Measurements from ENCODE around the gene VIT.

The VIT gene

GRCh38 chr2:36839976-36840617, 143.6 kb downstream of the VIT start:
- TF ChIP-seq POLR2A (IDR thresholded peaks at IDR 0.05; ENCODE audit: low read depth, low read length) = no peak
- no peak for DNase-seq (ENCODE audit: insufficient read length, low spot score)
- no peak for FAIRE-seq

GRCh38 chr2:36843838-36844237, 147.3 kb downstream of the VIT start:
- no peak for FAIRE-seq
- no peak for TF ChIP-seq POLR2A (IDR thresholded peaks at IDR 0.05; ENCODE audit: low read depth, low read length)

GRCh38 chr2:36849265-36849664, 152.8 kb downstream of the VIT start:
- FAIRE-seq (no peak), DNase-seq (ENCODE audit: insufficient read length, low spot score) (no peak)
- TF ChIP-seq POLR2A (IDR thresholded peaks at IDR 0.05; ENCODE audit: low read depth, low read length) = no peak

More at GRCh38 chr2:36843838-36844237, 147.3 kb downstream of the VIT start:
- no peak for DNase-seq (ENCODE audit: insufficient read length, low spot score)

- TF ChIP-seq POLR2A (IDR thresholded peaks at IDR 0.05; ENCODE audit: low read depth, low read length) = no peak
- FAIRE-seq (no peak), DNase-seq (ENCODE audit: insufficient read length, low spot score) (no peak)
These were observed 157.7 kb downstream of the VIT start for GRCh38 chr2:36854241-36854640.

- FAIRE-seq = no peak
- TF ChIP-seq POLR2A (IDR thresholded peaks at IDR 0.05; ENCODE audit: low read depth, low read length) = no peak
- no peak for DNase-seq (ENCODE audit: insufficient read length, low spot score)
These were observed 158.9 kb downstream of the VIT start for GRCh38 chr2:36855429-36855828.

GRCh38 chr2:36857713-36858112, 161.2 kb downstream of the VIT start:
- TF ChIP-seq POLR2A (IDR thresholded peaks at IDR 0.05; ENCODE audit: low read depth, low read length) = no peak
- FAIRE-seq = no peak
- no peak for DNase-seq (ENCODE audit: insufficient read length, low spot score)

GRCh38 chr2:36858551-36859365, 162.3 kb downstream of the VIT start:
- TF ChIP-seq POLR2A (IDR thresholded peaks at IDR 0.05; ENCODE audit: low read depth, low read length) = no peak
- FAIRE-seq (peak; percentile 45), DNase-seq (ENCODE audit: insufficient read length, low spot score) (no peak)

- no peak for FAIRE-seq
These were observed 162.9 kb downstream of the VIT start for GRCh38 chr2:36859366-36859792.

GRCh38 chr2:36861896-36862295, 165.4 kb downstream of the VIT start:
- no peak for TF ChIP-seq POLR2A (IDR thresholded peaks at IDR 0.05; ENCODE audit: low read depth, low read length)
- FAIRE-seq = no peak
- DNase-seq (ENCODE audit: insufficient read length, low spot score) = no peak

More at GRCh38 chr2:36859366-36859792, 162.9 kb downstream of the VIT start:
- TF ChIP-seq POLR2A (IDR thresholded peaks at IDR 0.05; ENCODE audit: low read depth, low read length) = no peak
- DNase-seq (ENCODE audit: insufficient read length, low spot score) = no peak
